ENCODE measurements around the gene ZNF736. TPM values are rescaled to one million over a fixed set of nuclear protein-coding genes. Genes with fewer than 3 reads are reported as not detected.

Gene ZNF736
- total and polyA plus RNA-seq, 2 of the 4 experiments (the other 2 are of a cell fraction): 1.9 to 8.1 TPM

DNA sequence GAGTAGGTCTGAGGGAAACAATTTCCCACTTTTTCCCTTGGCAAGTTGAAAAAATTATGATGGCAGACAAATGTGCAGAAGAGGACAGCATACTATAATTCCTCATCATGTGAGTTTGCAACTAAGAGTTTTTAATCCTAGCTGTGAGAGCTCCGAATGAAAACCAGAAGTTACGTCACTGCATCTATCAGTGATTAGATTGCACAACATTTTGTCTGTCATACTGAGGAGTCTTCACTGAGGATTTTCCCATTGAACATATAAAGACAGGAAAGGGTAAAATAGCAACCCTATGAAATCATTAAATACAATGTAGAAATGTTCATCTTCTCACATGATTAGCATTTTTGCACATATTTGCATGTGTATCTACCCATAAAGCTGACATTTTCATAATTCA lies 45.8 kb downstream of the ZNF736 start:
- Histone ChIP-seq H2BK20ac (ENCODE audit: low read depth, low read length) (no peak overlapping the region), H4K5ac (ENCODE audit: low read depth, low read length) (no peak overlapping the region), H3K4me3 (ENCODE audit: insufficient read depth, low read depth, low read length) (no peak overlapping the region), H3K14ac (replicated peaks; ENCODE audit: low read depth, low read length) (no peak overlapping the region), H3K9ac (ENCODE audit: low read depth, low read length) (no peak overlapping the region), H3K18ac (ENCODE audit: low read depth, low read length) (no peak overlapping the region), H2AK9ac (replicated peaks; ENCODE audit: low read depth, low read length, poor library complexity) (no peak overlapping the region), H2BK120ac (ENCODE audit: low read depth, low read length) (no peak overlapping the region), H3K4ac (ENCODE audit: low read depth, low read length) (no peak overlapping the region), H3K4me2 (ENCODE audit: low read depth, low read length) (no peak overlapping the region), H4K8ac (ENCODE audit: low read depth in 2 of 2, low read length in 2 of 2) (no peak overlapping the region), H3K9me3 (ENCODE audit: control insufficient read depth, insufficient read depth, low read length) (peaks cover 22% of the 10 kb centered on the region), H3K27ac (ENCODE audit: insufficient read depth, low read length) (no peak overlapping the region), H4K91ac (ENCODE audit: insufficient read depth, low read depth, low read length) (no peak overlapping the region), H3K79me1 (ENCODE audit: low read depth in 1 of 2, low read length in 2 of 2) (no peaks in the 10 kb centered on the region), H3K27me3 (ENCODE audit: control insufficient read depth, insufficient read depth, low read length) (no peaks in the 10 kb centered on the region), H2BK5ac (ENCODE audit: low read depth, low read length, poor library complexity, severe bottlenecking) (no peak overlapping the region), H2AK5ac (ENCODE audit: low read depth, low read length) (no peak overlapping the region), H2AFZ (replicated peaks; ENCODE audit: low read length, poor library complexity) (no peak overlapping the region), H3K9me1 (ENCODE audit: insufficient read depth, low read length) (no peaks in the 10 kb centered on the region), H2BK15ac (ENCODE audit: low read depth, low read length) (no peak overlapping the region), H3K23ac (ENCODE audit: low read depth, low read length) (no peak overlapping the region), H3K56ac (ENCODE audit: extremely low read depth, insufficient read depth, low read length) (no peak overlapping the region), H3K36me3 (ENCODE audit: control insufficient read depth, insufficient read depth, low read length) (no peaks in the 10 kb centered on the region), H3K4me1 (ENCODE audit: control insufficient read depth, insufficient read depth, low read length) (no peaks in the 10 kb centered on the region), H4K20me1 (ENCODE audit: insufficient read depth, low read length) (no peaks in the 10 kb centered on the region)
- in situ Hi-C loops (cut with MboI; ENCODE audit: low sequenced_read_pairs) (no loop called here), dilution Hi-C loops (cut with HindIII; ENCODE audit: low sequenced_read_pairs, unreplicated experiment) (no loop called here), intact Hi-C loops (cut with micrococcal nuclease) (no loop called here)
- BruUV-seq (replicated peaks): no TSS peak
- POLR2A ChIA-PET (ENCODE audit: unreplicated experiment): no interaction called here
- TF ChIP-seq RAD21 (IDR thresholded peaks at IDR 0.05; ENCODE audit: low read length) (no peak), CEBPB (IDR thresholded peaks at IDR 0.05; ENCODE audit: low read depth, low read length) (peak; percentile 62)
- DNase-seq (no peak), ATAC-seq (ENCODE audit: low read depth) (no peak)
- CTCF ChIA-PET: no interaction called here
- no CpG with 5 or more reads among the region's 2 CpGs for WGBS, 2 experiments (ENCODE audit: extremely low coverage in 2 of 2, insufficient read length in 1 of 2)
